Measurements from ENCODE around the gene SH3RF3. TPM values are rescaled to one million over a fixed set of nuclear protein-coding genes. Genes with fewer than 3 reads are reported as not detected.
A peak's percentile ranks its signal among the peaks of the same experiment; 100 is the strongest.

The SH3RF3 gene
- total RNA-seq, 1 experiment from 2014 or later: 4.3 TPM

- peak; percentile 63 for DNase-seq (ENCODE audit: low read depth)
Measured at GRCh38 chr2:109201465-109202327, 72.7 kb downstream of the SH3RF3 start.

- no peak for DNase-seq (ENCODE audit: low read depth)
Measured at GRCh38 chr2:109202486-109202885, 73.5 kb downstream of the SH3RF3 start.

- no peak for DNase-seq (ENCODE audit: low read depth)
Measured at GRCh38 chr2:109203246-109204011, 74.4 kb downstream of the SH3RF3 start.

- DNase-seq (ENCODE audit: low read depth): no peak
Measured at GRCh38 chr2:109204412-109204811, 75.4 kb downstream of the SH3RF3 start.

GRCh38 chr2:109205447-109205846 lies 76.4 kb downstream of the SH3RF3 start:
- no peak for DNase-seq (ENCODE audit: low read depth)

GRCh38 chr2:109206569-109207146 lies 77.7 kb downstream of the SH3RF3 start:
- DNase-seq (ENCODE audit: low read depth): no peak

GRCh38 chr2:109207176-109207575 lies 78.2 kb downstream of the SH3RF3 start:
- DNase-seq (ENCODE audit: low read depth): no peak

GRCh38 chr2:109208071-109208950 lies 79.3 kb downstream of the SH3RF3 start:
- DNase-seq (ENCODE audit: low read depth): peak; percentile 93

- DNase-seq (ENCODE audit: low read depth): no peak
Measured at GRCh38 chr2:109208951-109209335, 79.9 kb downstream of the SH3RF3 start.

GRCh38 chr2:109209412-109209811 lies 80.4 kb downstream of the SH3RF3 start:
- peak; percentile 84 for DNase-seq (ENCODE audit: low read depth)

GRCh38 chr2:109209941-109210340 lies 80.9 kb downstream of the SH3RF3 start:
- DNase-seq (ENCODE audit: low read depth): peak; percentile 34

- peak; percentile 18 for DNase-seq (ENCODE audit: low read depth)
Measured at GRCh38 chr2:109210431-109211200, 81.6 kb downstream of the SH3RF3 start.

- peak; percentile 16 for DNase-seq (ENCODE audit: low read depth)
Measured at GRCh38 chr2:109211315-109211714, 82.3 kb downstream of the SH3RF3 start.

GRCh38 chr2:109212836-109213563 lies 84.0 kb downstream of the SH3RF3 start:
- DNase-seq (ENCODE audit: low read depth): no peak

- DNase-seq (ENCODE audit: low read depth): peak; percentile 98
Measured at GRCh38 chr2:109213646-109214433, 84.8 kb downstream of the SH3RF3 start.

- no peak for DNase-seq (ENCODE audit: low read depth)
Measured at GRCh38 chr2:109214651-109215371, 85.8 kb downstream of the SH3RF3 start.

GRCh38 chr2:109215866-109216265 lies 86.9 kb downstream of the SH3RF3 start:
- DNase-seq (ENCODE audit: low read depth): no peak

- no peak for DNase-seq (ENCODE audit: low read depth)
Measured at GRCh38 chr2:109216332-109216731, 87.3 kb downstream of the SH3RF3 start.
